Measurements from ENCODE around the gene TMPRSS13.

The TMPRSS13 gene

GRCh38 chr11:117972629-117973502 lies 43.7 kb upstream of the TMPRSS13 start:
- ChIA-PET POLR2A (no interaction called here), CTCF (no interaction called here)
- TF ChIP-seq ELF4 (IDR thresholded peaks at IDR 0.05) (no peak), ARNT (IDR thresholded peaks at IDR 0.05) (no peak), PKNOX1 (IDR thresholded peaks at IDR 0.05) (no peak), CTBP1 (IDR thresholded peaks at IDR 0.05; ENCODE audit: borderline replicate concordance) (no peak), HDGF (IDR thresholded peaks at IDR 0.05; ENCODE audit: borderline replicate concordance) (no peak), SP1 (IDR thresholded peaks at IDR 0.05) (no peak)
- no peak for DNase-seq (ENCODE audit: extremely low spot score)

- TF ChIP-seq FOXM1 (IDR thresholded peaks at IDR 0.05; ENCODE audit: borderline replicate concordance), result no peak
- no peak for TF ChIP-seq SUZ12 (IDR thresholded peaks at IDR 0.05)
- no peak for TF ChIP-seq LEF1 (IDR thresholded peaks at IDR 0.05; ENCODE audit: borderline replicate concordance)
- TF ChIP-seq ZNF384 (IDR thresholded peaks at IDR 0.05), result no peak
- no peak for TF ChIP-seq FOXK2 (IDR thresholded peaks at IDR 0.05)
- no peak for TF ChIP-seq TARDBP (IDR thresholded peaks at IDR 0.05)
- no peak for TF ChIP-seq PKNOX1 (IDR thresholded peaks at IDR 0.05)
- DNase-seq (ENCODE audit: extremely low spot score), result no peak
- ChIA-PET CTCF (no interaction called here), POLR2A (no interaction called here)
These were observed 42.8 kb upstream of the TMPRSS13 start for GRCh38 chr11:117972044-117972443.

DNA sequence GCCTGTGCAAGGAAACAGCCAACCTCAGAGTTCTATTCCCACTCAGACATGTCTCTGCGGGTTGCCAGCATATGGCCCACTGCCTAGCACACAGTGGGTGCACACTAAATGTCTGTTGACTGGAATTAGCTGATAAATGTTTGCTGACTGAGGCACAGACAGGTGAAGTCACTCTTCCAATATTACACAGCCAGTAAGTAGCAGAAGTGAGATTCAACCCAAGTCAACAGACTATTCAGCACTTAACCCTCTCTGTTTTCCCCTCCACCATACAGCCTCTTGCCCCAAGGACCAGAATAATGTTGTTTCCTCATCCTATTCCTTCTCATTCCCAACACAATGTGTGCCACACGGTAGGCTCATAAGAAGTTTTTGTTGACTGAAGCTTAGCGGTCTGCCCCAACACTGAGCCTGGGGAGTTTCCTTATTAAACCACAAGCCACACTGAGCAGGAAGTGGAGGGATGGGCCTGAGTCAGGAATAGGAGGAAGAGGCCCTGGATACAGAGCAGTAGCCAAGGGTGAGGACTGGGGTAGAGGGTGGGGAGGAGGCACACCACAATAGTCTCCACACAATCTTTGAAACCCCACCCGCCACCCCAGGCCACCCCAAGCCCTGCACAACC lies 41.3 kb upstream of the TMPRSS13 start:
- no peak for DNase-seq (ENCODE audit: extremely low spot score)
- TF ChIP-seq BHLHE40 (IDR thresholded peaks at IDR 0.05; ENCODE audit: borderline replicate concordance) (no peak), TARDBP (IDR thresholded peaks at IDR 0.05) (no peak), SUZ12 (IDR thresholded peaks at IDR 0.05) (no peak), FOXA1 (IDR thresholded peaks at IDR 0.05) (no peak)
- POLR2A ChIA-PET, result no interaction called here
- CTCF ChIA-PET, result interaction anchor here (1.9 kb wide), 1 partner anchor 24 kb away, joined by 5 read pairs; no protein-coding TSS in a partner anchor

- POLR2A ChIA-PET, result no interaction called here
- CTCF ChIA-PET, result interaction anchor here (1.9 kb wide), 1 partner anchor 22 kb away, joined by 5 read pairs; no protein-coding TSS in a partner anchor
- TF ChIP-seq HDGF (IDR thresholded peaks at IDR 0.05; ENCODE audit: borderline replicate concordance) (no peak), ZNF384 (IDR thresholded peaks at IDR 0.05) (no peak), FOXK2 (IDR thresholded peaks at IDR 0.05) (no peak), FOXA1 (IDR thresholded peaks at IDR 0.05) (no peak), BHLHE40 (IDR thresholded peaks at IDR 0.05; ENCODE audit: borderline replicate concordance) (no peak), ELF4 (IDR thresholded peaks at IDR 0.05) (no peak), FOXM1 (IDR thresholded peaks at IDR 0.05; ENCODE audit: borderline replicate concordance) (no peak), NFRKB (IDR thresholded peaks at IDR 0.05) (no peak), CTBP1 (IDR thresholded peaks at IDR 0.05; ENCODE audit: borderline replicate concordance) (no peak), TARDBP (IDR thresholded peaks at IDR 0.05) (no peak), PKNOX1 (IDR thresholded peaks at IDR 0.05) (no peak), SP1 (IDR thresholded peaks at IDR 0.05) (no peak), LEF1 (IDR thresholded peaks at IDR 0.05; ENCODE audit: borderline replicate concordance) (no peak), L3MBTL2 (conservative IDR thresholded peaks at IDR 0.05) (no peak)
- no peak for DNase-seq (ENCODE audit: extremely low spot score)
These were observed 40.2 kb upstream of the TMPRSS13 start for GRCh38 chr11:117969160-117969991.

DNA sequence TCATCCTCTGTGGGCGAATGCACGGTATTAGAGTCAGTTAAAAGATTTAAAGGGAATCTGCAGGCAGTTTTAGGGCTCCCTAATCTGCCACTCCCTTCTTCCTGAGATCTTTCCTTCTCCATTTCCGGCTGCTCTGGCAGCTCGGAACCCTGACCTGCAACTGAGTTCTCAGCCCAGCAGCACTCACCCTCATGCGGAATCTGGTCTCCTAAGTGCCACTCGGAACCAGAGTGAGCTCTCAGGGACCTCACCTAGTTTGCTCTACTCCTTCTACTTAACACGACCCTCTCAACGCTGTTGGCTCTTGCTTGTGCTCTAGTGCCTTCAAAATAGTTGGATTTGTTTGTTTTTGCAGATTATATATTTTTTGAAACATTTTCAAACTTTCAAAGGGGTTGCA lies 37.7 kb upstream of the TMPRSS13 start:
- ChIA-PET POLR2A (no interaction called here), CTCF (no interaction called here)
- TF ChIP-seq HDGF (IDR thresholded peaks at IDR 0.05; ENCODE audit: borderline replicate concordance) (no peak), ELF4 (IDR thresholded peaks at IDR 0.05) (no peak), TARDBP (IDR thresholded peaks at IDR 0.05) (no peak), SP1 (IDR thresholded peaks at IDR 0.05) (no peak), ZNF384 (IDR thresholded peaks at IDR 0.05) (no peak), SUZ12 (IDR thresholded peaks at IDR 0.05) (no peak), L3MBTL2 (conservative IDR thresholded peaks at IDR 0.05) (no peak), CTBP1 (IDR thresholded peaks at IDR 0.05; ENCODE audit: borderline replicate concordance) (no peak), NFRKB (IDR thresholded peaks at IDR 0.05) (no peak), FOXK2 (IDR thresholded peaks at IDR 0.05) (no peak), BHLHE40 (IDR thresholded peaks at IDR 0.05; ENCODE audit: borderline replicate concordance) (no peak)
- no peak for DNase-seq (ENCODE audit: extremely low spot score)

GRCh38 chr11:117962826-117963225 lies 33.6 kb upstream of the TMPRSS13 start:
- DNase-seq (ENCODE audit: extremely low spot score), result no peak
- ChIA-PET CTCF (no interaction called here), POLR2A (no interaction called here)
- no peak for TF ChIP-seq HDGF (IDR thresholded peaks at IDR 0.05; ENCODE audit: borderline replicate concordance)
- no peak for TF ChIP-seq FOXM1 (IDR thresholded peaks at IDR 0.05; ENCODE audit: borderline replicate concordance)
- no peak for TF ChIP-seq CTBP1 (IDR thresholded peaks at IDR 0.05; ENCODE audit: borderline replicate concordance)
- no peak for TF ChIP-seq NFRKB (IDR thresholded peaks at IDR 0.05)
- no peak for TF ChIP-seq SUZ12 (IDR thresholded peaks at IDR 0.05)
- no peak for TF ChIP-seq LEF1 (IDR thresholded peaks at IDR 0.05; ENCODE audit: borderline replicate concordance)
- TF ChIP-seq PKNOX1 (IDR thresholded peaks at IDR 0.05), result no peak
- no peak for TF ChIP-seq FOXK2 (IDR thresholded peaks at IDR 0.05)
- TF ChIP-seq TARDBP (IDR thresholded peaks at IDR 0.05), result no peak
- TF ChIP-seq SP1 (IDR thresholded peaks at IDR 0.05), result no peak

Measured in HEK293T (cell line).